Measurements from ENCODE around the gene PACSIN1. TPM values are rescaled to one million over a fixed set of nuclear protein-coding genes. Genes with fewer than 3 reads are reported as not detected.

Gene PACSIN1
- total RNA-seq, 1 donor from 2014 or later, result 0.08 TPM

DNA sequence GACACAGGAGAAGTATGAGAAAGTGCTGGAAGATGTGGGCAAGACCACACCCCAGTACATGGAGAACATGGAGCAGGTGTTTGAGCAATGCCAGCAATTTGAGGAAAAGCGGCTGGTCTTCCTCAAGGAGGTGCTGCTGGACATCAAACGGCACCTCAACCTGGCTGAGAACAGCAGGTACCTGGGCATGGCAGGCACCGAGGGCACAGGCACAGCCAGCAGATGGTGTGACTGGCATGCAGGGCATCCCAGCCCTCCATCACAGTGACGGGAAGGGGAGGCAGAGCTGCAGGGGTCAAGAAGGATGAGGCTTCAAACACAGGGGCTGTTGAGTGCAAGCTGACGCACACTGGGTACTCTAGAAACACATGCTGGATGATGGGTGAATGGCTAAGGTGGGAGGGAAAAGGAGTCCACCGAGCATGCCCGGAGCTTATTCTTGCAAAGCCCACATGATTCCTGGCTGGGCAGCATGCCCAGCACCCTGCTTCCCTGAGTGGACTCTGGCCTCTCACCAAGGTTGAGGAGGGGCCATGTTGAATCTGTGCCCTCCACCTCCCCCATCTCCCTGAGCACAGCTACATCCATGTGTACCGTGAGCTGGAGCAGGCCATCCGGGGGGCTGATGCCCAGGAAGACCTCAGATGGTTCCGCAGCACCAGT is 63.9 kb downstream of the PACSIN1 start:
- Mint-ChIP-seq H3K36me3 (ENCODE audit: low read depth, unreplicated experiment) (no peaks in the 10 kb centered on the region), H3K4me3 (ENCODE audit: unreplicated experiment) (no peak overlapping the region), H3K27ac (ENCODE audit: unreplicated experiment) (no peak overlapping the region), H3K4me1 (ENCODE audit: unreplicated experiment) (no peaks in the 10 kb centered on the region), H3K27me3 (ENCODE audit: unreplicated experiment) (peaks cover 7% of the 10 kb centered on the region), H3K9me3 (ENCODE audit: unreplicated experiment) (no peaks in the 10 kb centered on the region)
- no peak for DNase-seq (ENCODE audit: low spot score)
- TF ChIP-seq, protein P1, sequence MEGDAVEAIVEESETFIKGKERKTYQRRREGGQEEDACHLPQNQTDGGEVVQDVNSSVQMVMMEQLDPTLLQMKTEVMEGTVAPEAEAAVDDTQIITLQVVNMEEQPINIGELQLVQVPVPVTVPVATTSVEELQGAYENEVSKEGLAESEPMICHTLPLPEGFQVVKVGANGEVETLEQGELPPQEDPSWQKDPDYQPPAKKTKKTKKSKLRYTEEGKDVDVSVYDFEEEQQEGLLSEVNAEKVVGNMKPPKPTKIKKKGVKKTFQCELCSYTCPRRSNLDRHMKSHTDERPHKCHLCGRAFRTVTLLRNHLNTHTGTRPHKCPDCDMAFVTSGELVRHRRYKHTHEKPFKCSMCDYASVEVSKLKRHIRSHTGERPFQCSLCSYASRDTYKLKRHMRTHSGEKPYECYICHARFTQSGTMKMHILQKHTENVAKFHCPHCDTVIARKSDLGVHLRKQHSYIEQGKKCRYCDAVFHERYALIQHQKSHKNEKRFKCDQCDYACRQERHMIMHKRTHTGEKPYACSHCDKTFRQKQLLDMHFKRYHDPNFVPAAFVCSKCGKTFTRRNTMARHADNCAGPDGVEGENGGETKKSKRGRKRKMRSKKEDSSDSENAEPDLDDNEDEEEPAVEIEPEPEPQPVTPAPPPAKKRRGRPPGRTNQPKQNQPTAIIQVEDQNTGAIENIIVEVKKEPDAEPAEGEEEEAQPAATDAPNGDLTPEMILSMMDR (IDR thresholded peaks at IDR 0.05; ENCODE audit: unreplicated experiment), result no peak

DNA sequence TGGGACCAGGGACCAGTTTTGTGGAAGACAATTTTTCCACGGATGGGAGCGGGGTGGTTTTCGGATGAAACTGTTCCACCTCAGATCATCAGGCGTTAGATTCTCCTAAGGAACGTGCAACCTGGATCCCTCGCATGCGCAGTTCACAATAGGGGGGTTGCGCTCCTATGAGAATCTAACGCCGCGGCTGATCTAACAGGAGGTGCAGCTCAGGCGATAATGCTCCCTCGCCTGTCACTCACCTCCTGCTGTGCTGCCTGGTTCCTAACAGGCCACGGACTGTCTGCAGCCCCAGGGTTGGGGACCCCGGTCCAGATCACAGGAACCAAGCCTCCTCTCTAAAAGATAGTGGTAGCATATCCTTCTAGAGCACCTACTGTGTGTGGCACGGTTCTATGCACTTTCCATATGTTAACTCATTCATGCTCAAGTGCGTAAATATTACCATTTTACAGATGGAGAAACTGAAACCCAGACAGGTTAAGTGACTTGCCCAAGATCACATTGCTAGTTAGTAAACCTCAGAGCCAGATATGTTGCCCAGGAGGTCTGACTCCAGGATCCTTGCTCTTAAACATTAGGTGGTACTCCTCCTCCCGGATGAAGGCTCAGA is 65.0 kb downstream of the PACSIN1 start:
- H3K36me3 Mint-ChIP-seq (ENCODE audit: low read depth, unreplicated experiment), result no peaks in the 10 kb centered on the region
- peaks cover 7% of the 10 kb centered on the region for H3K27me3 Mint-ChIP-seq (ENCODE audit: unreplicated experiment)
- no peak overlapping the region for H3K4me3 Mint-ChIP-seq (ENCODE audit: unreplicated experiment)
- TF ChIP-seq, protein P1 (IDR thresholded peaks at IDR 0.05; ENCODE audit: unreplicated experiment), result no peak
- no peaks in the 10 kb centered on the region for H3K9me3 Mint-ChIP-seq (ENCODE audit: unreplicated experiment)
- H3K27ac Mint-ChIP-seq (ENCODE audit: unreplicated experiment), result no peak overlapping the region
- no peak for DNase-seq (ENCODE audit: low spot score)
- no peaks in the 10 kb centered on the region for H3K4me1 Mint-ChIP-seq (ENCODE audit: unreplicated experiment)

DNA sequence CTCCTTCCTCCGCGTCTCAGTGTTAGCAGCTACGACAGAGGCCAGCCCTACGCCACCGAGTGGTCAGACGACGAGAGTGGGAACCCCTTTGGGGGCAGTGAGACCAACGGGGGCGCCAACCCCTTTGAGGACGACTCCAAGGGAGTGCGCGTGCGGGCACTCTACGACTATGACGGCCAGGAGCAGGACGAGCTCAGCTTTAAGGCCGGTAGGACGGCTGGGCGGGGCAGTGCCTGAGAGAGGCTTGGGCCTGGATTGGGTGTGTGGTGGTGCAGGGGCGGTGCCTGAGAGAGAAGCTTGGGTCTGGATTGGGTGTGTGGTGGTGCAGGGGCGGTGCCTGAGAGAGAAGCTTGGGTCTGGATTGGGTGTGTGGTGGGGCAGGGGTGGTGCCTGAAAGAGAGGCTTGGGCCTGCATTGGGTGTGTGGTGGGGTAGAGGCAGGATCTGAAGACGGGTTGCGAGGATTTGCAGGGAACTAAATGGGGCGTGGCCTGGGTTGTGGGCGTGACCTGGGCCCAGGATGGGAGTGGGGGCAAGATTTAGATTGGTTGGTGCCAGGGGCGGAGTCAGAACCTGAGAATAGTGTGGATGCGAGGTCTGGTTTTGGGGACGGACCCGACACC is 65.8 kb downstream of the PACSIN1 start:
- Mint-ChIP-seq H3K9me3 (ENCODE audit: unreplicated experiment) (no peaks in the 10 kb centered on the region), H3K4me3 (ENCODE audit: unreplicated experiment) (no peak overlapping the region), H3K27ac (ENCODE audit: unreplicated experiment) (no peak overlapping the region), H3K27me3 (ENCODE audit: unreplicated experiment) (peaks cover 7% of the 10 kb centered on the region), H3K4me1 (ENCODE audit: unreplicated experiment) (no peaks in the 10 kb centered on the region), H3K36me3 (ENCODE audit: low read depth, unreplicated experiment) (no peaks in the 10 kb centered on the region)
- DNase-seq (ENCODE audit: low spot score), result no peak
- TF ChIP-seq, protein P1 (IDR thresholded peaks at IDR 0.05; ENCODE audit: unreplicated experiment), result no peak

DNA sequence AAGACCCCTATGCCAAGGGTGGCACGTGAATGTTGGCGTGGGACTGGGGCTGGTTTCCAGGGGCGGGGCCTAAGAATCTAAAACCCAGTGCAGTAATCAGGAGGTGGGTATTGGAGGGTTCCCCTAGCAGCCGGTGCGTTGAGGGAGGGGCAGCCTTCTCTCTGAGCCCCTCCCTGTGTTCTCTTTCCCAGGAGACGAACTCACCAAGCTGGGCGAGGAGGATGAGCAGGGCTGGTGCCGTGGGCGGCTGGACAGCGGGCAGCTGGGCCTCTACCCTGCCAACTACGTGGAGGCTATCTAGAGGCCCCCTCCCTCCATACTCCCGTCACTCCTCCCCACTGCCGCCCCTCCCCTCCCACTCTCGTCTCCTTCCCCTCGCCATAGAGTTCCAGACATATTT is 66.4 kb downstream of the PACSIN1 start:
- Mint-ChIP-seq H3K27ac (ENCODE audit: unreplicated experiment) (no peak overlapping the region), H3K4me1 (ENCODE audit: unreplicated experiment) (no peaks in the 10 kb centered on the region), H3K27me3 (ENCODE audit: unreplicated experiment) (peaks cover 7% of the 10 kb centered on the region)

More for the DNA sequence above, 66.4 kb downstream of the PACSIN1 start:
- DNase-seq (ENCODE audit: low spot score), result no peak
- no peaks in the 10 kb centered on the region for H3K36me3 Mint-ChIP-seq (ENCODE audit: low read depth, unreplicated experiment)
- TF ChIP-seq, protein P1 (IDR thresholded peaks at IDR 0.05; ENCODE audit: unreplicated experiment), result no peak
- no peak overlapping the region for H3K4me3 Mint-ChIP-seq (ENCODE audit: unreplicated experiment)
- no peaks in the 10 kb centered on the region for H3K9me3 Mint-ChIP-seq (ENCODE audit: unreplicated experiment)
